K562 (cell line): Measurements from ENCODE around the gene STOM. TPM values are rescaled to one million over a fixed set of nuclear protein-coding genes. Genes with fewer than 3 reads are reported as not detected.

Source experiments
- ATAC-seq: fragments of 200-7000 bp; cut with Tn5 transposase; 3 replicates; pipeline ENCODE4 v1.9.1; 2020; ENCODE audit warnings: moderate library complexity
- BruUV-seq: library from RNA; stranded (reverse); fragments of 400-500 nt; replicated peaks from 2 replicates; lab custom pipeline; 2021; lab: Mats Ljungman, UMichigan
- CTCF ChIA-PET: fragments of 300-600 bp; formaldehyde crosslinking; extraction: SDS; loops from one replicate; lab custom pipeline; 2021; ENCODE audit warnings: low intra/inter-chr PET ratio; lab: Yijun Ruan, JAX
- POLR2A ChIA-PET: fragments of 300-600, 350-650 bp; sonication (Branson Sonifier 250); formaldehyde crosslinking; extraction: SDS; loops from one replicate; lab custom pipeline; 2021; ENCODE audit warnings: antibody characterized with exemption, inconsistent platforms; lab: Yijun Ruan, JAX
- DNase-seq, 4 experiments: peaks; one replicate each; pipeline versions ENCODE4 v3.0.0 to v3.0.0-alpha.2; 2011 to 2018; ENCODE audit warnings: low spot score in 3 of 4, mixed read lengths in 3 of 4; ENCODE audit errors: extremely low read depth in 1 of 4
- FAIRE-seq: peaks from 2 replicates; lab custom pipeline; 2011; peaks lifted over from hg19 to GRCh38; lab: Jason Lieb, UNC
- H2AFZ ChIP-seq: 2 replicates; pipeline ENCODE4 v1.6.0; 2011; ENCODE audit warnings: low read depth, low read length, control low read depth, inconsistent platforms
- H3K27ac ChIP-seq: fragments of 200-600 bp; 3 replicates; pipeline ENCODE4 v1.8.0; 2011; ENCODE audit warnings: low read depth, mild to moderate bottlenecking, control low read depth, inconsistent platforms, low read length, moderate library complexity, mixed read lengths; ENCODE audit errors: extremely low read depth
- H3K27me3 ChIP-seq, 2 experiments: fragments of 300-600 bp in 1 of 2; 2 replicates in 1 of 2; 3 replicates in 1 of 2; pipeline versions ENCODE4 v1.6.0 to v1.8.0; 2011; ENCODE audit warnings: inconsistent platforms in 2 of 2, low read length in 2 of 2, mild to moderate bottlenecking in 1 of 2, mixed read lengths in 1 of 2, moderate library complexity in 1 of 2; ENCODE audit not compliant: control insufficient read depth in 2 of 2, insufficient read depth in 2 of 2
- H3K36me3 ChIP-seq: fragments of 300-600 bp; 3 replicates; pipeline ENCODE4 v1.8.0; 2011; ENCODE audit warnings: mild to moderate bottlenecking, low read length, inconsistent platforms; ENCODE audit not compliant: control insufficient read depth, insufficient read depth
- H3K4me1 ChIP-seq, 2 experiments: fragments of 200-600 bp in 1 of 2; replicated peaks in 1 of 2; 2 replicates in 1 of 2; 3 replicates in 1 of 2; pipeline versions ENCODE4 v1.5.1 to v1.8.0; 2011; ENCODE audit warnings: inconsistent platforms in 2 of 2, low read length in 2 of 2, mild to moderate bottlenecking in 1 of 2, mixed read lengths in 1 of 2, moderate library complexity in 1 of 2; ENCODE audit not compliant: control insufficient read depth in 2 of 2, insufficient read depth in 2 of 2
- H3K4me2 ChIP-seq: 2 replicates; pipeline ENCODE4 v1.6.1; 2011; ENCODE audit warnings: low read length, control low read depth, inconsistent platforms, mixed read lengths; ENCODE audit not compliant: insufficient read depth
- H3K4me3 ChIP-seq: fragments of 200-600 bp; sonication (generic), shearing (Covaris generic); 2 replicates; pipeline ENCODE4 v1.5.1; 2016; ENCODE audit warnings: control low read depth, inconsistent platforms
- H3K79me2 ChIP-seq: fragments of 200-600 bp; 3 replicates; pipeline ENCODE4 v1.8.0; 2011; ENCODE audit warnings: low read length, inconsistent platforms; ENCODE audit not compliant: control insufficient read depth, insufficient read depth
- H3K9ac ChIP-seq, 2 experiments: 2 replicates each; pipeline versions ENCODE4 v1.6.0 to v1.6.1; 2011; ENCODE audit warnings: low read depth in 2 of 2, low read length in 2 of 2, control low read depth in 1 of 2, inconsistent platforms in 1 of 2, mild to moderate bottlenecking in 1 of 2, mixed read lengths in 1 of 2; ENCODE audit not compliant: insufficient read depth in 1 of 2
- H3K9me1 ChIP-seq: one replicate; pipeline ENCODE4 v1.6.0; 2011; ENCODE audit warnings: inconsistent platforms, mild to moderate bottlenecking, low read length, moderate library complexity; ENCODE audit not compliant: control insufficient read depth, insufficient read depth
- H3K9me3 ChIP-seq: replicated peaks from 2 replicates; pipeline ENCODE4 v1.5.1; 2011; ENCODE audit warnings: low read depth, low read length, inconsistent platforms; ENCODE audit not compliant: control insufficient read depth, insufficient read depth
- H4K20me1 ChIP-seq: replicated peaks from 2 replicates; pipeline ENCODE4 v1.6.1; 2011; ENCODE audit warnings: low read length, inconsistent platforms, mixed read lengths; ENCODE audit not compliant: control insufficient read depth, insufficient read depth
- ELF1 ChIP-seq: fragments of 200-800 bp; sonication (Bioruptor generic); IDR thresholded peaks from 2 replicates; pipeline ENCODE4 v1.6.1; 2016; ENCODE audit warnings: missing genetic modification characterization, missing compliant biosample characterization
- GATAD2A ChIP-seq: fragments of 450-650 bp; IDR thresholded peaks from 2 replicates; pipeline ENCODE4 v1.6.1; 2017
- GATAD2B ChIP-seq: fragments of 450-650 bp; IDR thresholded peaks from 2 replicates; pipeline ENCODE4 v1.6.1; 2017; ENCODE audit warnings: mild to moderate bottlenecking, borderline replicate concordance
- HMGN3 ChIP-seq: IDR thresholded peaks from 2 replicates; pipeline ENCODE4 v1.6.1; 2011; ENCODE audit warnings: borderline replicate concordance, low read depth, mild to moderate bottlenecking, mixed read lengths, low read length; ENCODE audit not compliant: insufficient read length; ENCODE audit errors: extremely low read depth
- HOXB6 ChIP-seq: fragments of 250-450 bp; sonication (Bioruptor Pico); IDR thresholded peaks from 2 replicates; pipeline ENCODE4 v1.5.1; 2022; ENCODE audit warnings: mild to moderate bottlenecking, borderline replicate concordance
- PHTF2 ChIP-seq: fragments of 250-450 bp; sonication (Bioruptor Pico); IDR thresholded peaks from 2 replicates; pipeline ENCODE4 v1.5.0; 2021; ENCODE audit warnings: mild to moderate bottlenecking
- RBBP5 ChIP-seq: fragments of 200-600 bp; sonication (generic); IDR thresholded peaks from 2 replicates; pipeline ENCODE4 v1.6.1; 2012; ENCODE audit warnings: borderline replicate concordance, mild to moderate bottlenecking, low read length, control low read depth, inconsistent platforms; ENCODE audit not compliant: insufficient read depth, poor library complexity, severe bottlenecking
- TEAD4 ChIP-seq, 2 experiments: sonication (generic) in 1 of 2; formaldehyde crosslinking in 1 of 2; IDR thresholded peaks; 2 replicates each; pipeline versions ENCODE4 v1.6.1 to v1.8.0; 2012 to 2022; ENCODE audit warnings: borderline replicate concordance in 1 of 2, inconsistent platforms in 1 of 2, low read length in 1 of 2, mild to moderate bottlenecking in 1 of 2, missing genetic modification reagents in 1 of 2
- ZEB2 ChIP-seq: fragments of 450-650 bp; IDR thresholded peaks from 2 replicates; pipeline ENCODE4 v1.6.1; 2016
- ZNF408 ChIP-seq: fragments of 250-450 bp; sonication (Bioruptor Pico); IDR thresholded peaks from 2 replicates; pipeline ENCODE4 v1.4.0; 2020; ENCODE audit warnings: low read depth, mild to moderate bottlenecking, moderate library complexity
- ZNF695 ChIP-seq: fragments of 450-650 bp; formaldehyde crosslinking; IDR thresholded peaks from 2 replicates; pipeline ENCODE4 v1.4.0; 2020; ENCODE audit warnings: mild to moderate bottlenecking, moderate library complexity
- ZNF764 ChIP-seq: fragments of 250-450 bp; sonication (Bioruptor Pico); IDR thresholded peaks from 2 replicates; pipeline ENCODE4 v1.4.0; 2020; ENCODE audit warnings: low read depth, mild to moderate bottlenecking, moderate library complexity
- whole genome bisulfite sequencing: fragments of 100-300 bp; shearing (Covaris generic); methylation state at CpG from one replicate; pipeline ENCODE4 v1.1.6; 2016; ENCODE audit warnings: low coverage, mixed read lengths; ENCODE audit not compliant: insufficient coverage; ENCODE audit errors: missing lambda C conversion rate; 5-methylcytosine and 5-hydroxymethylcytosine counted together
- in situ Hi-C: fragments of 300-500 bp; cut with MboI; formaldehyde crosslinking; loops from 4 replicates; pipeline ENCODE4 v1.15.0; 2018; ENCODE audit warnings: inconsistent platforms, mixed read lengths
- intact Hi-C: fragments of 100-400 bp; cut with micrococcal nuclease; formaldehyde crosslinking; loops from 2 replicates; pipeline ENCODE4 v1.14.2; 2022
- polyA plus RNA-seq, 8 experiments: library from polyadenylated mRNA; depleted of rRNA in 4 of 8; stranded (reverse) in 5 of 8; unstranded in 3 of 8; fragments of >200 nt; fragmentation: Nextera tagmentation in 2 of 8; fragmentation: Illumina TruSeq in 1 of 8; extraction: Ambion mirVana in 2 of 8; extraction: Trizol in 1 of 8; gene quantifications; 2 replicates each; pipeline versions ENCODE4 v1.2.1 to v1.2.3, GENCODE V29; 2011 to 2014; ENCODE audit warnings: inconsistent platforms in 1 of 8, missing spikeins in 1 of 8
- total RNA-seq, 7 experiments: library from RNA; depleted of rRNA in 6 of 7; stranded (reverse); fragments of >200 nt in 6 of 7; fragmentation: Illumina TruSeq in 2 of 7; extraction: Trizol in 2 of 7; gene quantifications; 2 replicates each; pipeline versions ENCODE4 v1.2.1 to v1.2.3, GENCODE V29; 2011 to 2021; ENCODE audit warnings: low replicate concordance in 1 of 7
- TF ChIP-seq, protein P1 (sequence below): sonication (generic); IDR thresholded peaks from 2 replicates; pipeline ENCODE4 v1.6.1; 2016
- TF ChIP-seq, protein P2 (sequence below): fragments of 250-450 bp; sonication (Bioruptor Pico); IDR thresholded peaks from 2 replicates; pipeline ENCODE4 v1.8.0; 2022; ENCODE audit warnings: inconsistent platforms, mild to moderate bottlenecking, moderate library complexity, borderline replicate concordance
- TF ChIP-seq, protein P3 (sequence below), 2 experiments: fragments of 250-450 bp in 1 of 2; fragments of 450-650 bp in 1 of 2; sonication (Bioruptor Pico) in 1 of 2; IDR thresholded peaks; 2 replicates each; pipeline versions ENCODE4 v1.6.1 to v1.8.0; 2016 to 2021; ENCODE audit warnings: mild to moderate bottlenecking in 2 of 2, moderate library complexity in 2 of 2, missing compliant biosample characterization in 1 of 2, missing genetic modification characterization in 1 of 2
- TF ChIP-seq, protein P4 (sequence below): fragments of 450-650 bp; formaldehyde crosslinking; IDR thresholded peaks from 2 replicates; pipeline ENCODE4 v1.4.0; 2022; ENCODE audit warnings: missing genetic modification characterization

STOM gene
- total and polyA plus RNA-seq, 9 of the 15 experiments (the other 6 are each of a cell fraction or from before 2014, with no cell fraction given) = 23.2 to 140 (median 43.9) TPM

DNA sequence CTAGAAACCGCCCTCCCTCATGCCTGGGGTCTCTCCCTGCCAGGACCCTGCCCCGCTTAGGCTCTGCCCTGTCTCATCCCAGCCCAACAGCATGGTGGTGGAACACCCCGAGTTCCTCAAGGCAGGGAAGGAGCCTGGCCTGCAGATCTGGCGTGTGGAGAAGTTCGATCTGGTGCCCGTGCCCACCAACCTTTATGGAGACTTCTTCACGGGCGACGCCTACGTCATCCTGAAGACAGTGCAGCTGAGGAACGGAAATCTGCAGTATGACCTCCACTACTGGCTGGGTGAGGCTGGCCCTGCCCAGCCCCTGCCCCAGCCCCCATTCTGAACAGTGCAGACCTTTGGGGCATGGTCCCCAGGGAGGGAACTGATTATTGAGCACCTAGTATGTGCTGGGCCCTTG, 68.2 kb downstream of the STOM start (continued):
- TF ChIP-seq ZNF764 (no peak), ELF1 (tag) (no peak), PHTF2 (CRISPR knock-in tag) (no peak), HOXB6 (CRISPR knock-in tag) (no peak), GATAD2A (no peak), ZNF695 (CRISPR knock-in tag) (no peak), HMGN3 (no peak), GATAD2B (no peak), ZEB2 (no peak)
- TF ChIP-seq, protein P1, sequence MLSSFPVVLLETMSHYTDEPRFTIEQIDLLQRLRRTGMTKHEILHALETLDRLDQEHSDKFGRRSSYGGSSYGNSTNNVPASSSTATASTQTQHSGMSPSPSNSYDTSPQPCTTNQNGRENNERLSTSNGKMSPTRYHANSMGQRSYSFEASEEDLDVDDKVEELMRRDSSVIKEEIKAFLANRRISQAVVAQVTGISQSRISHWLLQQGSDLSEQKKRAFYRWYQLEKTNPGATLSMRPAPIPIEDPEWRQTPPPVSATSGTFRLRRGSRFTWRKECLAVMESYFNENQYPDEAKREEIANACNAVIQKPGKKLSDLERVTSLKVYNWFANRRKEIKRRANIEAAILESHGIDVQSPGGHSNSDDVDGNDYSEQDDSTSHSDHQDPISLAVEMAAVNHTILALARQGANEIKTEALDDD = no peak

DNA sequence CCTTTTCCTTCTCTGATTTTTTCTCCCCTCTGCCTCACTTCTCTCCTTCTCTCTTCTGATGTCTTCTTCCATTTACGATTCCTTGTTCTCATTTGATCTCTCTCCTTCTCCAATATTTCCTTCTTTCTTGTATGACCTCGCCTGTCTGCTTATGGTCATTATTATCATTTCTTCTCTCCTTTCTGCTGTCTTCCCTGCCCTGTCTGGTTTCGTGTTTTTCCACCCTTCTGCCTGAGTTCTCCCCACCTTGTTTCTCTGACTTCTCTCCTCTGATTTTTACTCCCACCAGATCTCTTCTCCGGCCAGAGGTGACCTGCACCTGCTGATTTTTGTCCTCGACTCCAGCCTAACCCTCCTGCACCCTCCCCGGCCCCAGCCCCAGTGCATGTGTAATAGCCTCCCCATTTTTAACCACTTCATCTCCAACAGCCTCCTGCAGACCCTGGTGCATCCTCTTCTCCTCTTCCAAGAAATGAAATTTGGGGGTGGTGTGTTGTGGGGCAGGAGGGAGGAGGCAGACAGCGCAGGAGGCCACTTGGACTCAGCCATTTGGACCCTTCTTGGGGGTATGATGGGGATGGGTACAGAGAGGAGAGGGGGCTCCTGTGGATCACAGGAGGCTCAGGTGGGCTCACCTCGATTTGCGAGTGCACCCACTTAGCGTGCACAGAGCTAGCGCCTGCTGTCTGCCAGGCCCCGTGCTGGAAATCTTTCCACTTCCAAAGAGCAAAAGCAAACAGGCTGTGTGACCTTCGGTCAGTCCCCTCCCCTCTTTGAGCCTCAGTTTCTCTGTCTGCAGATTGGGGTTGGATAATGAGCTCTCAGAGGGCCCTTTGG, 69.5 kb downstream of the STOM start:
- in situ Hi-C loops (no loop called here), intact Hi-C loops (no loop called here)
- BruUV-seq = no TSS peak
- no peak overlapping the region for H3K4me3 ChIP-seq
- H2AFZ ChIP-seq = no peak overlapping the region
- H3K27ac ChIP-seq = no peak overlapping the region
- no peak overlapping the region for H3K9ac ChIP-seq
- H3K79me2 ChIP-seq = no peaks in the 10 kb centered on the region
- CTCF ChIA-PET = no interaction called here
- no peaks in the 10 kb centered on the region for H4K20me1 ChIP-seq
- H3K9me1 ChIP-seq = no peaks in the 10 kb centered on the region
- peaks cover 6 to 23% of the 10 kb centered on the region in 2 experiments; a peak in 4 of 5 replicates for H3K4me1 ChIP-seq
- ATAC-seq = no peak
- no peaks in the 10 kb centered on the region for H3K9me3 ChIP-seq
- no peak for FAIRE-seq
- no peaks in the 10 kb centered on the region for H3K27me3 ChIP-seq
- no peak for DNase-seq
- H3K36me3 ChIP-seq = no peaks in the 10 kb centered on the region
- POLR2A ChIA-PET = interaction anchor here (0.5 kb wide), 1 partner anchor 9 kb away, joined by 3 read pairs; no protein-coding TSS in a partner anchor
- WGBS = 42% methylated on average over 9 of the region's 13 CpGs
- H3K4me2 ChIP-seq = no peak overlapping the region
- TF ChIP-seq, protein P2, sequence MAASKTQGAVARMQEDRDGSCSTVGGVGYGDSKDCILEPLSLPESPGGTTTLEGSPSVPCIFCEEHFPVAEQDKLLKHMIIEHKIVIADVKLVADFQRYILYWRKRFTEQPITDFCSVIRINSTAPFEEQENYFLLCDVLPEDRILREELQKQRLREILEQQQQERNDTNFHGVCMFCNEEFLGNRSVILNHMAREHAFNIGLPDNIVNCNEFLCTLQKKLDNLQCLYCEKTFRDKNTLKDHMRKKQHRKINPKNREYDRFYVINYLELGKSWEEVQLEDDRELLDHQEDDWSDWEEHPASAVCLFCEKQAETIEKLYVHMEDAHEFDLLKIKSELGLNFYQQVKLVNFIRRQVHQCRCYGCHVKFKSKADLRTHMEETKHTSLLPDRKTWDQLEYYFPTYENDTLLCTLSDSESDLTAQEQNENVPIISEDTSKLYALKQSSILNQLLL (CRISPR knock-in tag) = no peak
- TF ChIP-seq ZNF408 = no peak
- TF ChIP-seq, protein P3, sequence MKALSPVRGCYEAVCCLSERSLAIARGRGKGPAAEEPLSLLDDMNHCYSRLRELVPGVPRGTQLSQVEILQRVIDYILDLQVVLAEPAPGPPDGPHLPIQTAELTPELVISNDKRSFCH (CRISPR knock-in tag; IDR thresholded peaks at IDR 0.05) = no peak
- TF ChIP-seq, protein P3 (tag; IDR thresholded peaks at IDR 0.05) = no peak
- TF ChIP-seq, protein P4, sequence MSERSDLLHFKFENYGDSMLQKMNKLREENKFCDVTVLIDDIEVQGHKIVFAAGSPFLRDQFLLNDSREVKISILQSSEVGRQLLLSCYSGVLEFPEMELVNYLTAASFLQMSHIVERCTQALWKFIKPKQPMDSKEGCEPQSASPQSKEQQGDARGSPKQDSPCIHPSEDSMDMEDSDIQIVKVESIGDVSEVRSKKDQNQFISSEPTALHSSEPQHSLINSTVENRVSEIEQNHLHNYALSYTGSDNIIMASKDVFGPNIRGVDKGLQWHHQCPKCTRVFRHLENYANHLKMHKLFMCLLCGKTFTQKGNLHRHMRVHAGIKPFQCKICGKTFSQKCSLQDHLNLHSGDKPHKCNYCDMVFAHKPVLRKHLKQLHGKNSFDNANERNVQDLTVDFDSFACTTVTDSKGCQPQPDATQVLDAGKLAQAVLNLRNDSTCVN (CRISPR knock-in tag) = no peak
- no peak for TF ChIP-seq RBBP5
- no peak for TF ChIP-seq TEAD4 (IDR thresholded peaks at IDR 0.05; ENCODE audit: low read length)
- TF ChIP-seq TEAD4 (CRISPR knock-in tag; IDR thresholded peaks at IDR 0.05; ENCODE audit: borderline replicate concordance) = no peak
